GM06990 (cell line): ENCODE measurements around the gene MLLT6.
A peak's percentile ranks its signal among the peaks of the same experiment; 100 is the strongest.

Source experiments
- DNase-seq: peaks from one replicate; pipeline ENCODE4 v3.0.0-alpha.2; 2011; ENCODE audit not compliant: insufficient read length; ENCODE audit errors: extremely low read depth
- H3K27me3 ChIP-seq: replicated peaks from 2 replicates; pipeline ENCODE4 v1.6.0; 2011; ENCODE audit warnings: low read length; ENCODE audit not compliant: control insufficient read depth, insufficient read depth
- H3K36me3 ChIP-seq: 2 replicates; pipeline ENCODE4 v1.5.1; 2011; ENCODE audit warnings: low read length; ENCODE audit not compliant: control insufficient read depth, insufficient read depth
- H3K4me3 ChIP-seq: replicated peaks from 2 replicates; pipeline ENCODE4 v1.5.1; 2011; ENCODE audit warnings: low read depth, mild to moderate bottlenecking, control low read depth, low read length
- TF ChIP-seq, protein P1 (sequence below): IDR thresholded peaks from 2 replicates; pipeline ENCODE4 v1.5.1; 2011; ENCODE audit warnings: low read length, control low read depth, mild to moderate bottlenecking, inconsistent platforms; ENCODE audit not compliant: insufficient read depth, poor library complexity, severe bottlenecking

MLLT6 gene

DNA sequence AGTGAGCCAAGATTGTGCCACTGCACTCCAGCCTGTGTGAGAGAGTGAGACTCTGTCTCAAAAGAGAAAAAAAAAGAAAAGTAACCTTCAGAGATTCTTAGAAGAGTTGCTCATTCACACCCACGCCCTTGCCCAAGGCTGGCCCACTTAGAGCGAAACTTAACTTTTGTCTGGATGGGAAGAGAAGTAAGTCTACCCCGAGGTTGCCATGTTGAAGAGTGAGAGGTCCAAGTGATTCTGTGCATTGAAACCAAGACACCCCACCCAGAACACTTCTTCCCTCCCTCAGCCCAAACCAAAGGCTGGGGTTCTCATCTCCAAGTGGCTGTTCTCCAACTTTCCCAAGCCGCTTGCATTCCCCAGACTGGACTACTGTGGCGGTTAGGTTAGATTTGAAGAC lies 22.7 kb downstream of the MLLT6 start:
- H3K36me3 ChIP-seq: peaks cover 8% of the 10 kb centered on the region
- H3K27me3 ChIP-seq: no peaks in the 10 kb centered on the region
- no peak for DNase-seq
- no peak overlapping the region for H3K4me3 ChIP-seq
- TF ChIP-seq, protein P1, sequence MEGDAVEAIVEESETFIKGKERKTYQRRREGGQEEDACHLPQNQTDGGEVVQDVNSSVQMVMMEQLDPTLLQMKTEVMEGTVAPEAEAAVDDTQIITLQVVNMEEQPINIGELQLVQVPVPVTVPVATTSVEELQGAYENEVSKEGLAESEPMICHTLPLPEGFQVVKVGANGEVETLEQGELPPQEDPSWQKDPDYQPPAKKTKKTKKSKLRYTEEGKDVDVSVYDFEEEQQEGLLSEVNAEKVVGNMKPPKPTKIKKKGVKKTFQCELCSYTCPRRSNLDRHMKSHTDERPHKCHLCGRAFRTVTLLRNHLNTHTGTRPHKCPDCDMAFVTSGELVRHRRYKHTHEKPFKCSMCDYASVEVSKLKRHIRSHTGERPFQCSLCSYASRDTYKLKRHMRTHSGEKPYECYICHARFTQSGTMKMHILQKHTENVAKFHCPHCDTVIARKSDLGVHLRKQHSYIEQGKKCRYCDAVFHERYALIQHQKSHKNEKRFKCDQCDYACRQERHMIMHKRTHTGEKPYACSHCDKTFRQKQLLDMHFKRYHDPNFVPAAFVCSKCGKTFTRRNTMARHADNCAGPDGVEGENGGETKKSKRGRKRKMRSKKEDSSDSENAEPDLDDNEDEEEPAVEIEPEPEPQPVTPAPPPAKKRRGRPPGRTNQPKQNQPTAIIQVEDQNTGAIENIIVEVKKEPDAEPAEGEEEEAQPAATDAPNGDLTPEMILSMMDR: no peak

DNA sequence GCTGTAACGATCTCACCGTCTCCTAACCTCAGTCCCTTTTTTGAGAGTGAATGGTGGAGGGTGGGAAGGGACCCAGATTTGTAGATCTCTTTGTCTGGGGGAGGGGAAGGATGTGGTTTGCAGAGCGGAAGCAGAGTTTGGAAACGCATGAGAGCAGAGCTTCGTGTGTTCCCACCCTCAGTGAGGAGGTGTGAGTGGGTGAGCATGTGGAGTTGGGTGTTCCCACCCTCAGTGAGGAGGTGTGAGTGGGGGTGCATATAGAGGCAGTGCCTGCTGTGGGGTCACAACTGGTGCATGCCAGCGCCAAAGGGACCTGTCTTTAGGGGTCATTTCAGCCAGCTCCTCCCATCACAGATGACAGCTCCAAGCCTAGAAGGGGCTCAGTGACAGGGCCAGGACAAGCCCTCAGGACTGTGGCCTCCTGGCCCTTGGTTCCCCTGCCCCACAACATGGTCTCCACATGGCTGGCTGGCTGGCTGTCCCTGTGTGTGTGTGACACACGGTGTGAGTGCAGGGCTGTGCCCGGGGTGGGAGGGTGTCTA lies 23.3 kb downstream of the MLLT6 start:
- TF ChIP-seq, protein P1: no peak
- DNase-seq: peak; percentile 61
- Histone ChIP-seq H3K27me3 (no peaks in the 10 kb centered on the region), H3K36me3 (peaks cover 7% of the 10 kb centered on the region), H3K4me3 (no peak overlapping the region)

- Histone ChIP-seq H3K36me3 (peaks cover 4% of the 10 kb centered on the region), H3K4me3 (peak overlapping the region; percentile 63), H3K27me3 (no peaks in the 10 kb centered on the region)
- TF ChIP-seq, protein P1: no peak
- no peak for DNase-seq
These were observed 24.4 kb downstream of the MLLT6 start for GRCh38 chr17:38729368-38729885.

DNA sequence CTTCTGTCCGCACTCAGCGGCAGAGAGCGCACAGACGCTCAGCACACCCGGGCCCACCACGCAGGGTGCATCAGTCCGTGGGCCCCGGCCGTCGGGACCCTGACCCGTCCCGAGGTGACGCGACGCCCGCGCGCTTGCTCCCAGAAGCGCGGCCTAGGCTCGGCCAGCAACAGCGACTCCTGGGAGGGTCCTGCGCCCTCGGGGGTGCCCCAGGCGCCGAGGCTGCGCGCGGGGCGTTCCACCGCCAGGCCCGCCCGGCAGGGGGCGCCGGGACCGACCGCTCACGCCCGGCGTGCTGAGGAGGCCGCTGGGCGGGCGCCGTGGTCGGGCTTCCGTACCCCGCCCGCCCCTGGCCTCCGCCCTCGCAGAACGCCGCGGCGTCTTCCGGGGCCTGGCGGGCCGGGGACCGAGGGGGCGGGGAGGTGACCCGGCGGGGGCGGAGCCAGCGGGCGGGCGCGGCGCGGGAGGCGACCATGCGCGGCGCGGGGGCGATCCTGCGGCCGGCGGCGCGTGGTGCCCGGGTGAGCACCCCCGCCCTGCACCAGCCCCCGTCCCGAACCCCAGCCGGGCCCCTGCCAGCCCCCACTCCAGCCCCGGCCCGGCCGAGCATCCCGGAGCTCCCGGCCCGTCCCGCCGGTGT lies 24.9 kb downstream of the MLLT6 start, which contains the start of gene CISD3:
Gene CISD3 (plus strand): TSS at position 456 of the 640 bp plus-strand sequence. CDS start 18 bp downstream, at position 474.
- Histone ChIP-seq H3K4me3 (peak within 1 kb of the TSS; percentile 83), H3K36me3 (no peaks in the 10 kb centered on the region; the same call in none of the 2 replicates), H3K27me3 (no peaks in the 10 kb centered on the region)
- TF ChIP-seq, protein P1: no peak
- peak; percentile 92 for DNase-seq

GRCh38 chr17:38730526-38731379 lies 25.7 kb downstream of the MLLT6 start:
- H3K27me3 ChIP-seq: no peaks in the 10 kb centered on the region
- peak; percentile 46 for DNase-seq
- H3K4me3 ChIP-seq: peak overlapping the region; percentile 83
- TF ChIP-seq, protein P1: no peak
- H3K36me3 ChIP-seq: no peaks in the 10 kb centered on the region; the same call in none of the 2 replicates
